NCI-H82 treated with DMSO at 0.1 percent for 48 hours (cell line): Measurements from ENCODE around the gene PCDH19.

Experiments used
- DNase-seq: peaks from one replicate; lab custom pipeline; 2025; ENCODE audit not compliant: unreplicated experiment; lab: John Stamatoyannopoulos, UW

PCDH19 gene

GRCh38 chrX:100299559-100299958 lies 110.5 kb downstream of the PCDH19 start:
- DNase-seq: no peak

- DNase-seq: no peak
Observed at GRCh38 chrX:100297728-100298127, 112.3 kb downstream of the PCDH19 start.

- DNase-seq: no peak
Observed at GRCh38 chrX:100296183-100296753, 113.8 kb downstream of the PCDH19 start.

- no peak for DNase-seq
Observed at GRCh38 chrX:100294965-100295364, 115.1 kb downstream of the PCDH19 start.

GRCh38 chrX:100289066-100289558 lies 121.0 kb downstream of the PCDH19 start:
- no peak for DNase-seq

- DNase-seq: no peak
Observed at GRCh38 chrX:100277231-100277630, 132.8 kb downstream of the PCDH19 start.

- no peak for DNase-seq
Observed at GRCh38 chrX:100274916-100275315, 135.2 kb downstream of the PCDH19 start.

GRCh38 chrX:100265179-100265578 lies 144.9 kb downstream of the PCDH19 start:
- no peak for DNase-seq

- DNase-seq: no peak
Observed at GRCh38 chrX:100264200-100264599, 145.9 kb downstream of the PCDH19 start.

- DNase-seq: no peak
Observed at GRCh38 chrX:100263650-100264049, 146.4 kb downstream of the PCDH19 start.

GRCh38 chrX:100248885-100249493 lies 161.1 kb downstream of the PCDH19 start:
- DNase-seq: no peak

- DNase-seq: no peak
Observed at GRCh38 chrX:100247826-100248225, 162.2 kb downstream of the PCDH19 start.

- DNase-seq: no peak
Observed at GRCh38 chrX:100244681-100245080, 165.4 kb downstream of the PCDH19 start.
